Endothelial cell (in vitro differentiated cells): ENCODE measurements around the gene HHAT. TPM values are rescaled to one million over a fixed set of nuclear protein-coding genes. Genes with fewer than 3 reads are reported as not detected.

Source experiments
- DNase-seq: peaks from one replicate; pipeline ENCODE4 v3.0.0; 2021; ENCODE audit warnings: low spot score
- H3K27ac Mint-ChIP-seq: one replicate; pipeline ENCODE4 v1.8.0; 2021; ENCODE audit warnings: mixed read lengths, inconsistent platforms; ENCODE audit not compliant: unreplicated experiment
- H3K27me3 Mint-ChIP-seq: one replicate; pipeline ENCODE4 v1.8.0; 2021; ENCODE audit warnings: mild to moderate bottlenecking, moderate library complexity, mixed read lengths, inconsistent platforms; ENCODE audit not compliant: unreplicated experiment
- H3K36me3 Mint-ChIP-seq: one replicate; pipeline ENCODE4 v1.8.0; 2021; ENCODE audit warnings: mild to moderate bottlenecking, low read depth, mixed read lengths, inconsistent platforms; ENCODE audit not compliant: unreplicated experiment
- H3K4me1 Mint-ChIP-seq: one replicate; pipeline ENCODE4 v1.8.0; 2021; ENCODE audit warnings: mild to moderate bottlenecking, mixed read lengths, inconsistent platforms; ENCODE audit not compliant: unreplicated experiment
- H3K4me3 Mint-ChIP-seq: one replicate; pipeline ENCODE4 v1.8.0; 2021; ENCODE audit warnings: mild to moderate bottlenecking, mixed read lengths, inconsistent platforms; ENCODE audit not compliant: unreplicated experiment
- H3K9me3 Mint-ChIP-seq: one replicate; pipeline ENCODE4 v1.8.0; 2021; ENCODE audit warnings: mixed read lengths, inconsistent platforms; ENCODE audit not compliant: unreplicated experiment
- total RNA-seq: library from RNA; stranded (reverse); fragmentation: NEBNext Ultra II Directional; extraction: Animal tissue kit (Norgen Biotek cat#: 25700); gene quantifications from one replicate; pipeline ENCODE4 v1.2.1, GENCODE V29; 2021; ENCODE audit not compliant: unreplicated experiment
- TF ChIP-seq, protein P1 (sequence below): fragments of 200-600 bp; sonication (generic); IDR thresholded peaks from one replicate; pipeline ENCODE4 v1.5.0; 2021; ENCODE audit warnings: antibody characterized with exemption; ENCODE audit not compliant: unreplicated experiment

HHAT gene
- total RNA-seq, 1 donor from 2014 or later = 6.0 TPM

DNA sequence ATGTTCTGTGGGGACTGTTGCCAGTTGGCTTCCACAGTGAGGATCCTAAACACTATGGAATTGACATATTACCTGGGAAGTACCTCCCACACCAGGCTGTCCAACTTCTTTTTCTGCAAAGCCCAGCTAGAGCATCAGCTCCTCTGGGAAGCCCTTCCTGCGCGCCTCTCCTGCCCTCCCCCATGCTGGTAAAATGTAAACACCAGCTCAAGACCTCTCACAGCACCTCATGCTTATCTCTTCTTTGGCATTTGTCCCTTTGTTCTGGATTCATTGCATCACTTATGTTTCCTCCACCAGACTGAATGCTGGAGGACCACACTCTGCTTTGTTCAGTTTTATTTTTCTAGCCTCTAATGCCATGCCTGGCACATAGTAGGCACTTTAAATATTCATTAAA is 172.1 kb downstream of the HHAT start:
- Mint-ChIP-seq H3K36me3 (no peaks in the 10 kb centered on the region), H3K4me1 (no peaks in the 10 kb centered on the region), H3K9me3 (no peaks in the 10 kb centered on the region), H3K27ac (no peak overlapping the region), H3K4me3 (no peak overlapping the region), H3K27me3 (no peaks in the 10 kb centered on the region)
- TF ChIP-seq, protein P1, sequence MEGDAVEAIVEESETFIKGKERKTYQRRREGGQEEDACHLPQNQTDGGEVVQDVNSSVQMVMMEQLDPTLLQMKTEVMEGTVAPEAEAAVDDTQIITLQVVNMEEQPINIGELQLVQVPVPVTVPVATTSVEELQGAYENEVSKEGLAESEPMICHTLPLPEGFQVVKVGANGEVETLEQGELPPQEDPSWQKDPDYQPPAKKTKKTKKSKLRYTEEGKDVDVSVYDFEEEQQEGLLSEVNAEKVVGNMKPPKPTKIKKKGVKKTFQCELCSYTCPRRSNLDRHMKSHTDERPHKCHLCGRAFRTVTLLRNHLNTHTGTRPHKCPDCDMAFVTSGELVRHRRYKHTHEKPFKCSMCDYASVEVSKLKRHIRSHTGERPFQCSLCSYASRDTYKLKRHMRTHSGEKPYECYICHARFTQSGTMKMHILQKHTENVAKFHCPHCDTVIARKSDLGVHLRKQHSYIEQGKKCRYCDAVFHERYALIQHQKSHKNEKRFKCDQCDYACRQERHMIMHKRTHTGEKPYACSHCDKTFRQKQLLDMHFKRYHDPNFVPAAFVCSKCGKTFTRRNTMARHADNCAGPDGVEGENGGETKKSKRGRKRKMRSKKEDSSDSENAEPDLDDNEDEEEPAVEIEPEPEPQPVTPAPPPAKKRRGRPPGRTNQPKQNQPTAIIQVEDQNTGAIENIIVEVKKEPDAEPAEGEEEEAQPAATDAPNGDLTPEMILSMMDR = no peak
- no peak for DNase-seq

DNA sequence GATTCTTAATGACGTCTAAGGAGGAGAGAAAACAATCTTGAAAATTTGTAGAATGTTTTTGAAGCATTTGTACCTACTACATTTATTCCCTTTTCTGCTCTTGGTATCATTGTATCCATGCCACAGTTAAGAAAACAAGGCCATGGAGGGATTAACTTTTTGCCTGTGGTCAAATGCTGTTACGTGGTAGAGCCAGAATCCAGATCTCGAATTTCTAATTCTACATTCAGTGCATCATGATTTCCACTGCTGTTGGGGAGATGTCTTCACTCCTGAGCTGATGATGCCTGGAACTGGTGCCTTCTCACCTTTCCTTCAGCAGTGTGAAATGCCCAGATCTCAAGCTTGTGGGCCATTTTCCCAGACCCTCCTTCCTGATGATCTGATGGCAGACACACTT is 175.6 kb downstream of the HHAT start:
- Mint-ChIP-seq H3K36me3 (no peaks in the 10 kb centered on the region), H3K4me3 (no peak overlapping the region), H3K9me3 (no peaks in the 10 kb centered on the region), H3K27ac (no peak overlapping the region), H3K4me1 (no peaks in the 10 kb centered on the region), H3K27me3 (no peaks in the 10 kb centered on the region)
- DNase-seq = no peak
- TF ChIP-seq, protein P1 = no peak

DNA sequence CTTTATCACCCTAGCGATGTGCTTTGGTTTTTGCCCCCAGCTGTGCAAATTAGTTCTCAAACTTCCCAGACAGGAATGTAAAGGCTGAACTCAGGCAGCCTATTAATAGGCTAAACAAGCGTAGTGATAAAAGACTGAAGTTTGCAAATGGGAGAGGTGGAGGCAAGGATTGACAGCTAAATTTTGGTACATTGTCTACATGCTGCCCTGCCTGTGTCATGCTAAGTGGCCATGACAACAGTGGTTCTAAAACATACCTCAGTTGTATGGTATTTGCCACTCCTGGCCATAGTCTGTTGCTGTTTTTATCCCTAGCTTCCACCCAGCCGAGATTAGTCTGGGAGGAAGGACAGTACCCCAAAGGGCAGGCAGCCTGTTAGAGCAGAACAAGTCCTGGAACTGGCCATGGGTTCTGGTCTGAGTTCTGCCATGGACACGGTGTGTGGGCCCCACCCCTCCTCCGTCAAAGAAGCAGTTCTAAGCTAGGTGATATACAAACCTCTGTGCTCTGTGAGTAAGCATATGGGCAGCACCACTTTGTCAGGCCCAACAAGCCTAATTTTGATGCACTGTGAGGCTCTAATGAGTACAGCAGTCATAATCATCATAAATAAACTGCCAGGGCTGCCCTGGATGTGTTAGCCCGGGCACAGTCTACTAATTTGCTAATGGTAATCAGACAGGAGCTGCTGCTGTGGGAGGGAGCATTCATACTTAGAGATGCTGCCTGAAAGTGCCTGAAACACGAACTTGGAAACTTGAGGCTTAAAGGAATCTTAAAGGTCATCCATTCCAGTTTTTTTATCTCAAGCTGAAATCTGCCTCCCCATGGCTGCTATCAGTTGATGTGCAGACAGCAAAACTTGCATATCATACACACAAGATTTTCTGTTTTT is 177.1 kb downstream of the HHAT start:
- H3K36me3 Mint-ChIP-seq = no peaks in the 10 kb centered on the region
- no peak overlapping the region for H3K4me3 Mint-ChIP-seq
- no peak for DNase-seq
- H3K9me3 Mint-ChIP-seq = no peaks in the 10 kb centered on the region
- TF ChIP-seq, protein P1 = no peak
- no peaks in the 10 kb centered on the region for H3K4me1 Mint-ChIP-seq
- H3K27ac Mint-ChIP-seq = no peak overlapping the region
- H3K27me3 Mint-ChIP-seq = no peaks in the 10 kb centered on the region

DNA sequence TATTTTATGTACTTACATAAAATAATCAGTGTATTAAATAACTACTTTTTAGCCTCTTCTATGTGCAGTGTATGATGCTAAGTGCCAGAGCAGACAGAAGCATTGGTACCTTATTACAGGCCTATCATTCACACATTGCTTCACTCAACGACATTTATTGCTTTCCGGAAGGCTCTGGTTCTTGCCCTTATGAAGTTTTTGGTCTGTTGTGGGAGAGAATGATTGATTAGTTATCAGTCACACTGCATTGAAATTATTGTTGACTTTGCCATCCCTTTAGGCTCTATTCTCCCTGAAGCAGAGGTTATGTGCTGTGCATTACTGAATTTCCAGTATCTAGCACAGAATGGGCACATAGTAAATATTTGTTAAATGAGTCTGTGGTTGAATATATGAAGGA is 178.0 kb downstream of the HHAT start:
- no peak overlapping the region for H3K27ac Mint-ChIP-seq
- H3K4me1 Mint-ChIP-seq = no peaks in the 10 kb centered on the region
- no peaks in the 10 kb centered on the region for H3K27me3 Mint-ChIP-seq
- no peaks in the 10 kb centered on the region for H3K9me3 Mint-ChIP-seq
- no peak overlapping the region for H3K4me3 Mint-ChIP-seq
- TF ChIP-seq, protein P1 = no peak
- H3K36me3 Mint-ChIP-seq = no peaks in the 10 kb centered on the region
- no peak for DNase-seq

DNA sequence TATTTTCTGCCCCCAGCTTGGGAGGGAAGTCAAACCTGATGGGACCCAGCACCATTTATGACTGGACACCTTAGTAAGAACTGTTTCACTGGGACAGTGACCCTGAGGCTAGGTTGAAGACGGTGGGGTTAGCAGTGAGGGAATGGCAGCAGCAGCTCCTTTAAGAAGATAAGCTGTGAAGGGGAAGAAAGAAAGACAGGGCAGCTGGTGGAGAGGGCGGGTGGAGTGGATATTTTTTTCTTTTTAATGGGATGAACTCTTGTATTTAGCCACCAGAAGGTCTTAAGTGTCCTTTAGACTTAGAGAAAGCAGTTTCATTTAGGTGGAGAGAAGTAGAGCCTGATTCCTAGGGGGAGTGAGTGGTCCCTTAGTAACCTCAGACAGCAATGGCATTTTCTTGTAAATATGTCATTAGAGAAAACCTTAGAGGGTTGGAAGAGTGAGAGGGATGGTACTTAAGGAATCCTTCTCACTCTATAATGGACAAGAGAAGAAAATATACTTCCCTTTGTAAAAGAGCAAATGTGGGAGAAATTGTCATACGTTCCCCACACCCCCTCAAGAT is 187.5 kb downstream of the HHAT start:
- Mint-ChIP-seq H3K36me3 (no peaks in the 10 kb centered on the region), H3K4me3 (no peak overlapping the region), H3K4me1 (peaks cover 4% of the 10 kb centered on the region), H3K27me3 (peaks cover 2% of the 10 kb centered on the region), H3K27ac (no peak overlapping the region), H3K9me3 (no peaks in the 10 kb centered on the region)
- no peak for DNase-seq
- TF ChIP-seq, protein P1 = no peak
